ENCODE data around the gene LBH.
"Not testable (repeated sequence)": the region's sequence is repeated elsewhere in the genome, so short reads cannot be mapped to it uniquely, and the experiment has no call there.

The LBH gene

GRCh38 chr2:30259071-30259470 lies 27.7 kb downstream of the LBH start:
- DNase-seq: no peak

DNA sequence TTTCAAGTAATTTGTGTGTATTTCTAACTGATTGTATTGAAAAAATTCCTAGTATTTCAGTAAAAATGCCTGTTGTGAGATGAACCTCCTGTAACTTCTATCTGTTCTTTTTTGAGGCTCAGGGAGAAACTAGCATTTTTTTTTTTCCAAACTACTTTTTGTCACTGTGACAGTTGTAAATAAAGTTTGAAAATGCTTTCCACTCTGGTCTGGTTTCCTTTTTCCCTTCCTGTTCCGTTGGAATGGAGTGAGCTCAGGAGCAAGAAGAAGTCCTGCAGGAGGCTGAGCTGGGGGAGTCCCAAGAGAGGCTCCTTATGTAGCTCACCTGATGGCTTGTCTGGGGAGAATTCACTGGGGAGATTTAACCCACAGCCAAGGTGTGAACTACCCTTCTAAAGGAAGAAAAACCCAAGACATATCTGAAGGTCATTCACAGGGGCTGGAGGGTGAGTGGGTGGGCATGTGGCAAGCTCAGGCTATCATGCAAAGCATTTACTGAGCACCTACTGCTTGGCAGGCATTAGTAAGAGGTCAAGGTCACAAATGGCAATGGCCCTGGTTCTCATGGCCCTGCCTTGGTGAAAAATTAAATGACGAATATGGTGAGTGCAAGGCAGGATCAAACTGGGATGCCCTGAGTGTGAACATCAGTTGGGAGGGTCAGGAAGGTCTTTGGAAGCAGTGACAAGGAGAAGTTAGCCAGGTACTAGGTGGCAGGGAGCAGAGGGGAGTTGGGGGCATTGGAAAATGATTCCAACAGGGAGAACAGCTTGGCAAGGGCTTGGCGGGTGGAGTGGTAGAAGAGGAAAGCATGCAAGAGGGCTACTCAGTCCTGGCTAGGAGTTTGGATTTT lies 28.7 kb downstream of the LBH start:
- no peak for DNase-seq

DNA sequence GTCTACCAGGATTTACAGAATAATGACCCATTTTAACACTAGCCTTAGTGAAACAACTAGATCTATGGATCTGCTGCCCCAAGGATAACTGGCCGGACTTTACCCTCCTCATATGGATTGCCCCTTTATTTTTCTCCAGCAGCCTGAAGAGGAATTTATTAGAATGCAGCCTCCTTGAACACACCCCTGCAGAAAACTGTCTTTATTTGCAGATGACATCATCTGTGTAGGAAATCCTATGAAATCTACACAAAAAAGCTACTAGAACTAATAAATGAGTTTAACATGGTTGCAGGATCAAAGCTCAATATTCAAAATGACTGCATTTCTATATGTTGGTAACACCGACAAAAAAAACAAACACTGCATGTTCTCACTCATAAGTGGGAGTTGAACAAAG lies 29.6 kb downstream of the LBH start:
- no peak for DNase-seq

DNA sequence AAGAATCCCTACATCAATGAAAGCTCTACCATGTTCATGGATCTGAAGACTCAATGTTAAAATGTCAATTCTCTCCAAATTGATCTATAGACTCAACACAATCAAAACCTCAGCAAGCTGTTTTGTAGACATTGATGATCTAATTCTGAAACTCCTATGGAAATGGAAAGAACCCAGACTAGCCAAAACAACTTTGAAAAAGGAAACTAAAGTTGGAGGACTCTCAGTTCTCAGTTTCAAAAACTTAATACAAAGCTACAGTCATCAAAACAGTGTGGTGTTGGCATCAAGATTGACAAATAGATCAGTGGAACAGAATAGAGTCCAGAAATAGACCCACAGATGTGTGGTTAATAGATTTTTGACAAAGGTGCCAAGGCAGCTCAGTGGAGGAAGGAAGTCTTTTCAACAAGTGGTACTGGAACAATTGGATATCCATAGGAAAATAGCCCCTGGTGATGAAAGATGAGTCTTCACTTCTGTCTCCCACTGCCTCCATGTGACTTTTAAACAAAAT lies 30.4 kb downstream of the LBH start:
- no peak for DNase-seq

DNA sequence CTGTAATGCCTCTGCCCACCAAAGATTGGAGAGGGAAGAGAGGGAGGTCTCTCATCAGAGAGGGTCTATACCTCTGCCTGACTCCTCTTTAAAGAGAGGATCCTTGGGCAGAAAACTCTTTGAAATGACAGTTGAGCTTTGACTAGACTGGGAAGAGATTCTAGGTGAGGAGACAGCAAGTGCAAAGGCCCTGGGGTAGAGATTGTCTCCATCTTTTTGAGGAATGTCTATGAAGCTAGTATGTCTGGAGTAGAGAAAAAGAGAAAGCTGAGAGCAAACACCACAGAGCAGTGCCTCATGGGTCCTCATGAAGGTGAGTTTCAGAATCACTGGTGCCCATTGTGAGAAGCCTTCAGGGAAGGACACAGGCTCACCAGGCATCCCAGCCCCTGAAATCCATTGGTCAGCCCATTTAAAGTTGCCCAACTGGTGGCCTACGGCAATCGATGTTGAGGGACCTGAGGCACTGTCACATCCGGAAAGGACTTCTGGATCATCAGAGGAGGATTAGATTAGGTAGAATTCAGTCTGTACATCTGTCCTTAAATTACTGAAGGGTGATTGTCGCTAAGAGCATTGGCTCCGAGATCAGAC lies 31.5 kb downstream of the LBH start:
- no peak for DNase-seq

- DNase-seq: no peak
These were observed 32.9 kb downstream of the LBH start for GRCh38 chr2:30264274-30264673.

- DNase-seq: no peak
These were observed 34.0 kb downstream of the LBH start for GRCh38 chr2:30265052-30266015.

DNA sequence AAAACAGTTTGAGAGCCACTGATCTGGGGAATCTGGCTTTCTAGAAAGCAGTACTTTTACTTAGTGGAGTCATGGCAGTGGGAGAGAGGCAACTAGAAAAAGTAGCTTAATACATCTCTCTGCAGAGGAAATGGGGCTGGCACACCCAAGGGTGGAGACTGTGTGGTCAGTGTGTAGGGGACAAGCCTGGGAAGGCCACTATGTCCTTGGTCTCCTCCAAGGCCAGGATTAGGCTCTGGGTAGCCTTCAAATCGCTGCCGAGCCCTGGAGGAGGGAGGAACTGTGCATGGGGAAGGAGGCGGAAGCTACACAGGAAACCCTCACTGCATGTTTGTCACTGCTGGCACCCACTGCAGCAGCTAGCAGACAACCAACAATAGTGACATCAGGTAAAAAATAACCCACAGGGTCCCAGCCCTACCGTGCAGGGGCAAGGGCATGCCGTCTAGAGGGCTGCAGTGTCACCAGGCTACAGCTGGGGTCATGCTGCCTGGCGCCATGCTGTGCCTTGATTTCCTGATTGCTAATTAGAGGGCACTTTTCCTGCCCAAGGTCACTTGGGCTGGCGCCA lies 34.8 kb downstream of the LBH start:
- DNase-seq: no peak

- DNase-seq: no peak
These were observed 35.4 kb downstream of the LBH start for GRCh38 chr2:30266705-30267104.

- peak; percentile 79 for DNase-seq
These were observed 36.0 kb downstream of the LBH start for GRCh38 chr2:30267161-30267975.

DNA sequence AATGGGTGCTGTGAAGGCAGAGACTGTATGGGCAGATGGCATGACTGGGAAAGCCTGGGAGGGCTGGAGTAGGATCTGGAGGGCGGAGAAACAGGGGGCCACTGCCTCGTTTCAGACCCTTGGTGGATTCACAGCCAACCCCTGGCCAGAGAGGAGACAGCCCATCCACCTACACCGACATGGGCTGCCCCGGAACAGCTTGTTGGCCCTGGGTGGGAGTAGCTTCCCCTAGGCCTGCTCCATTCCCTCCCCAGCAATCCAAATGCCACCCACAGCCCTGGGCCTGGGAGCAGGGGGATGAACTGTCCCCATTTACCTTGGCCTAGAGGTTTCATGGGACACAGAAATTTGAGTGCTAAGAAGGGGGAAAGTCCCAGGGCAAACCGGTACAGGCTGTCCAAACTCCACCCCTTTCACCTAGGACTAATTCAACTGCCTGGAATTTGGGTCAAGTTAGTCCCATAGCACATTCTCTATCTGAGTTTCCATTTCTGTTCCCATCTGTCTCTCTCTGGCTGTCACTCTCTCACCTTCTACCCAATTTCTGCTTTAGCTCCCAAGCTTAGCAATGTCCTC lies 37.0 kb downstream of the LBH start:
- DNase-seq: no peak

- DNase-seq: not testable (repeated sequence)
These were observed 37.9 kb downstream of the LBH start for GRCh38 chr2:30269114-30269770.

DNA sequence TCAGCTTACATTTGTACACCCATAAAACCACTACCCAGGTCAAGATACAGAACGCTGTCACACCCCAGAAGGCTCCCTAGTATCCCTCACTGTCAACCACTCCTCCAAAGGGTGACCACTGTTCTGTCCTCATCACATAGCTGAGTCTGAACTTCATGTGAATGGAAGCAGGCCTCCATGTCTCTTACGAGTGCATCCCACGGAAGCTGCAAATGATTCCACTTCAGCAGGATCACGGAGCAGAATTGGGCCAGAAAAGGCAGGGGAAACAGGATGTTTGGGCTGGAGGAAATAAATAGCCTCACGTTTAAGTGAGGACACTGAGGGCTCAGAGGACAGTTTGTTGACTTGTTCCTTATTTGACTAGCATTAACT lies 38.4 kb downstream of the LBH start:
- DNase-seq: no peak

GRCh38 chr2:30270166-30270565 lies 38.8 kb downstream of the LBH start:
- DNase-seq: no peak

DNA sequence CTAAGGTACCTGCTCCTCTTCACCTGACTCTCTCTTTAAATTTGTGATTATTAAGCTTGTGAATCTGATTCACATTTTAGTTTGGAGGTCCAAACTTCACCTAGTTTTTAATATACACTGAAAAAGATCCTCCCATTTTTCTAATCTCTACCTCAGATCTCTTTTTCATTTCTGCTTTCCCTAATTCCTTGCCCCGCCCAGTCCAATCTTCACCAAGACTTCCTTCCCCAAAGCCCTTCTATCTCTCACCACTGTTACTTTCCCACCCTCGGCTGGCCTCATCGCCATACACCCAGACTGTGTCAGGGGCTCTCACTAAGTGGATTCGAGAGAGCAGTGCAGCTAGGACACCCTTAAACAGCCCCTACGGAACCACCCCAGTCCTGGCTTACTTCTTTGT lies 40.0 kb downstream of the LBH start:
- DNase-seq: no peak

DNA sequence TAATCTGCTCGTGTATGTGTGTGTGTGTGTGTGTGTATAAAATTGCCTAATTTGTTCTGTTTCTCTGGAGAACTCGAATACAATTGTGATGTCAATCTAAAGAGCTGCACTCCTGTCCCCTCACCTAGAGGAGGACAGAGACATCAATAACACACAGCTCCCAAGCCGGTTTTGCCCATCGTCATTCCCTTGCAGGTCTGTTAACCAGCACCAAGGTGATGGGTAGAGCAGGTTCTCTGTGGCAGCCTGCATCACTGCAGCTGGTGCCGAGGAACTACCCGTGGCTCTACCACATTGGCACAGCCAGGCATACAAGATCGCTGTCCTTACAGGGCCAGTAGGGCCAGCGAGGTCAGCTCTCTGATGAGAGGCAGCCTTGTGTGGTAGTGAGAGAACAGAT lies 41.0 kb downstream of the LBH start:
- DNase-seq: no peak

GRCh38 chr2:30272761-30273573 lies 41.6 kb downstream of the LBH start:
- no peak for DNase-seq

DNA sequence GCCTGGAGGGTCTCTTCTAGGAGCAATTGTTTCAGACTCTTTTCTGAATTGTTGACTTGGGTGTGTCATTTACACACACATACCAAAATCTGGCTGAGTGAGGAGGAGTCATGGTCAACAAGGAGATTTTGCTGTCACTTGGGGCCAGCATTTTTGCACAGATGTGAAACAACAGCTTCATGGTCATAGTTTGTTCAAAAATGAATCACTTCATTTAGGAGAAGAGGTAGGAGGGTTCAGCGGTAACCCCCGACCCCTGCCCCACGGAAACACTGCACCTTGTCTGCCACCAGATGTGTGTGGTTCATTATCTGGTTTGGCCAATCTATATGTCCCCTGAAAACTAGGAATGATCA lies 42.2 kb downstream of the LBH start:
- DNase-seq: no peak

- no peak for DNase-seq
These were observed 43.9 kb downstream of the LBH start for GRCh38 chr2:30275256-30275655.

DNA sequence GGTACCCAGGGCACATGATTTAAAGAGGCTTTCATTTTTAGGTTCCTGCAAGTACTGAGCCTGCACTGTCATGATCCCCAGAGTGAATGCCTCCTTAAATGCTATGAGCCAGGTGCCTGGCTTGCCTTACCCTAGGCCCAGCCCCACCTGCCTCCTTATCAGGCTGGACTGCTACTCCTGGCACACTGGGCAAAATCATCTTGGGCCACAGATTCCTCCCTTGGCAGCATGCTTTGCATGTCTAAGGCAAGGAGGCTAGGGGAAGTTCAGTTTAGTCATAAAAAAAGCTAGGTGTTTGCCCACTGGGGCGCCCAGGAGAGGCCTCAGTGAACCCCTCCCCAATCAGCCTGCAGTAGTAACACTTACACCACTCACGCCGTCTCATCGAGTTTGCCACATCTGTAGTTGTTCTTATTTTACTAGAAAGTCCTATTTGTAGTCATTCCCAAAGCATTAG lies 45.1 kb downstream of the LBH start:
- DNase-seq: no peak
